ENCODE measurements around the gene IGF2BP3. TPM values are rescaled to one million over a fixed set of nuclear protein-coding genes. Genes with fewer than 3 reads are reported as not detected.

IGF2BP3 gene
- total RNA-seq, 1 experiment from 2014 or later = 145 TPM

DNA sequence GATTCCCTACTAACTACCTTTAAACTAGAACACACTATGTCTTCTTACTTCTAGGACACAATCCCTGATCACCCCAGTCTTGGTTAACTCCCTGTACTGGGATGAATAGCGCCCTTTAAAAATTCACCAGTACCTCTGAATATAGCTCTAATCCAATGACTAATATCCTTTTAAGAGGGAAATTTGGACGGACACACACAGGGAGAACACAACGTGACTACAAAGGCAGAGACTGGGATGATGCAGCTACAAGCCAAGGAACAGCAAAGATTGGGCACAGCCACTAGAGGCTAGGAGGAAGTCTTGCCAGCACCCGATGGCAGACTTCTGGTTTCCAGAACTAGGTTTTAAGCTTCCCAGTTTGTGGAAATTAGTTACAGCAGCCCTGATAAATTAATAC, 89.7 kb downstream of the IGF2BP3 start:
- peak; percentile 27 for DNase-seq (ENCODE audit: low read depth)

DNA sequence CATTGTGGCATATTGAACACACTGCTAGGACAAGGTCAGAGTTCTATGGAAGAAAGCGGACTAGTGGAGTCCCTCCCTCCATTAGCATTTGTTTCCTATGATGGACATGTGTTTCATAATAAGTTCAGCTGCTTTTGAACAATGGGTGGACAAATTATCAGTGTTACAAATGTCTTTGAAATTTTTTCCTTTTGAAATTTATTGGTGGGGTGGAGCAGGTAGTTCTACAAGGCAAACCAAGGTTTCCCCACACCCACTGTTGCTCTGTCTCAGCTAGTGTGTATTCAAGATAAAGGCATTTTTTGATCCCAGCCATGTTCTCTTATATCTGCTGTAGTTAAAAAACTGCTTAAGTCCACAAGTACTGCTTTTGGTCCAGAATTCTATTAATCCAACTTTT, 91.3 kb downstream of the IGF2BP3 start:
- DNase-seq (ENCODE audit: low read depth) = no peak

DNA sequence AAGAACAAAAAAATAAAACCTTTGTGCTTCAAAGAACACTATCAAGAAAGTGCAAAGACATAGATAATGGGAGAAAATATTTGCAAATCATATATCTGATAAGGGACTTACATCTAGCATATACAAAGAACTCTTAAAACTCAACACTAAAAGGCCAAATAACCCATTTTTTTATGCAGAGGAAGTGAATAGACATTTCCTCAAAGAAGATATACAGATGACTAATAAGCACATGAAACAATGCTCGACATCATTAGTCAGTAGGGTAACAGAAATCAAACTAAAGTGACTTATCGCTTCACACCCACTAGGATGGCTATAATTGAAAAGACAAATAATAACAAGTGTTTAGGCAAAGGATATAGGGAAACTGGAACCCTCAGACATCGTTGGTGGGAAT, 93.2 kb downstream of the IGF2BP3 start:
- peak; percentile 58 for DNase-seq (ENCODE audit: low read depth)

DNA sequence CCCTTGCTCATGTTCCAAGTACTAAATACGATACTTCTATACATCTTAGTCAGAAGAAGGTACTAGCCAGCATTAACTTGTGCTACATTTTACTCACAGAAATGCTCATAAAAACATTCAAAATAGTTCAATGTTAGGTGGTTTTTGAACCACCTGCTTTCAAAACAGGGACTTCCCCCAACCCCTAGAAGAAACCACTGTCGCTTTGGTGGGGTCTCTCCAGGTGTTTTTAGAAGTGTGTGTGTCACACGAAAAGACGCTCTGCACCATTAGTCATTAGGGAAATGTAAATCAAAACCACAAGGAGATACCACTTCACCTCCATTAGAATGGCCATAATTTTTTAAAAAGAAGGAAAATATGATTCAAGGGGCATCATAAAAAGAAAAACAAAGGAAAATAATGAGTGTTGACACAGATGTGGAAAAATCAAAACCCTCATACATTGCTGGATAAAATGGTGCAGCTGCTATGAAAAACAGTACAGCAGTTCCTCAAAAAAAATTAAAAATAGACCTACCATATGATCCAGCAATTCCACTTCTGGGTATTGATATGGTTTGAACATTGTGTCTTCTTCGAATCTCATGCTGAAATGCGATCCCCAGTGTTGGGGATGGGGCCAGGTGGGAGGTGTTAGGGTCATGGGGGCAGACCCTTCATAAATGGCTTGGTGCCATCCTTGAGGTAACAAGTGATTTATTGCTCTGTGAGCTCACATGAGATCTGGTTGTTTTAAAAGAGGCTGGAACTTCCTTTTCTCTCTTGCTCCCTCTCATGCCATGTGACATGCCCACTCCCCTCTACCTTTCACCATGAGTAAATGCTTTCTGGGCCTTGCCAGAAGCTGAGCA, 96.9 kb downstream of the IGF2BP3 start:
- peak; percentile 33 for DNase-seq (ENCODE audit: low read depth)

DNA sequence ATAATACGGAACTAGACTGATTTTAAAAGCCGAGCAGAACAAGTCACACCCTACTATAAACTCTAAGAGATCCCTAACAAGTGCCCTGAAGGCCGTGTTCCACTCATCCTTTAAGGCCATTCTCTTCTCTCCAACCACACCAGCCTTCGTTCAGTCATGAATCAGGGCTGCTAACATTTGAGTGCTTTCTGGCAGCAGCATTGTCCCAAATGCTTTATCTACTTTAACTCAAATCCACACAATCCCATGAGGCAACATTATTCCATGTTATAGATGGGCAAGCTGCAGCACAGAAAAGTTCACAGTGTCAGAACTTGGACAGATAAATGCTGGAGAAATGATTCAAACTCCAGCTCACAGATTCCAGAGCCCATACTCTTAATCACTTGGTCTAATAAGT, 97.7 kb downstream of the IGF2BP3 start:
- DNase-seq (ENCODE audit: low read depth) = no peak

DNA sequence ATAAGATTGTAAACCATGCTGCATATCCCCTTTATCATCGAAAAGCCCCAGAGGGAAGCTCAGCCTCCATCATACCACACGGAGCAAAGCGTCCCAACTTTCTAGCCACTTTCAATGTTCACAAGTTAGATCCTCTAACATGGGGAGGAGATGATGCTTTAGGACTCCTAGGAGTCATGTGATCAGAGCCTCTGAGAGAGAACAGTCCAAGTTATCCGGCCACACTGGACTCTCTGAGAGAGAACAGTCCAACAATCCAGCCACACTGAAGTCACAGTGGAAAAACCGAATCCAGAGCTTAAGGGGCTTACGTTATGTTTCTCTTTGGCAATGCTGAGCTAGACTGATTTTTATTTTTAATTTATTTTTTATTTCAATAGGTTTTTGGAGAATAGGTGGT, 98.6 kb downstream of the IGF2BP3 start:
- no peak for DNase-seq (ENCODE audit: low read depth)

DNA sequence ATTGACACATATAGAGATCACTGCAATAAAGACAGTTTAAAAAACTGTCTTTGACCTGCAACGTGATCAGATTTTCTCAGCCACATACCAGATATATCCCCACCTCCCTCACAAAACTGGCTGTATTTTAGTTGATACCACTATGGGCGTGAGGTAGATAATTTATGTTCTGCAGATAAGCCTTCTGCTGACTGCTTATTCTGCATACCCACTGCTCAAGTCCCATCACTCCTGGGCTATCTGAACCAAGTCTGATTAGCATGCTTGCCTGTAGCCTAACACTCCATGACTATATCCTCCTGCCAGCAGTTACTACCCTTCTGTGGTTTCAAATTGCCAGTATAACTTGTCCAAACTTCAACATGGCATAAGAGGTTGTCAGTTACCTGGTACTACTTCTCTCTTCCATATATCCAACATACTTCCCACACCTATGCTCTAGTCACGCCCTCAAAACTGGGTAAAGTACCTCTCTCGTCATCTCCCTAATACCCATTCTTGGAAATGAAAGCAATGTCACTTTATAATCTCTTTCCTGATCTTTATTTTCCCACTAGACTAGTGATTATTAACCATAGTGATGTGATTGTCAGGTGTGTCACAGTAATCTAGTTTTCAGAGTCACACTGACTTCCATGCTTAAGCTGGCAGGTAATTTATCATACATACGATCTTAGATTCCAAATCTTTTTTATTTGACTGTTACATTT, 100.4 kb downstream of the IGF2BP3 start:
- DNase-seq (ENCODE audit: low read depth) = no peak

DNA sequence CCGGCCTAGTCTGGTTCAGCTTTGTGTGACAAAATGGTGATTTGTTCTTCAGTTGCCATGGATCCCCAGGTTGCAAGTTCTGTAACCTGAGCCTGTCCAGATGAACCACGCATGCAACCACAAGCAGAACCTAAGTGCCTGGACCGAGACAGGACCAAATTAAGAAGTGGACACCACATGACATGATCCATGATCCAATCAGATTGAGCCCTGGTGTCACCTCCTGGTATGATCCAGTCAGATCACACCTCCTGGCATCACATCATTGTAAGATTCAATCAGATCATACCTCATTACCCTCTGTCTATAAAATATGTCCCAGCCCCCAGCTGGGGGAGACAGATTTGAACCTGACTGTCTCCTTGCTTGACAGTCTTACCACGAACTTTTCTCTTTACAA, 101.2 kb downstream of the IGF2BP3 start:
- peak; percentile 18 for DNase-seq (ENCODE audit: low read depth)

DNA sequence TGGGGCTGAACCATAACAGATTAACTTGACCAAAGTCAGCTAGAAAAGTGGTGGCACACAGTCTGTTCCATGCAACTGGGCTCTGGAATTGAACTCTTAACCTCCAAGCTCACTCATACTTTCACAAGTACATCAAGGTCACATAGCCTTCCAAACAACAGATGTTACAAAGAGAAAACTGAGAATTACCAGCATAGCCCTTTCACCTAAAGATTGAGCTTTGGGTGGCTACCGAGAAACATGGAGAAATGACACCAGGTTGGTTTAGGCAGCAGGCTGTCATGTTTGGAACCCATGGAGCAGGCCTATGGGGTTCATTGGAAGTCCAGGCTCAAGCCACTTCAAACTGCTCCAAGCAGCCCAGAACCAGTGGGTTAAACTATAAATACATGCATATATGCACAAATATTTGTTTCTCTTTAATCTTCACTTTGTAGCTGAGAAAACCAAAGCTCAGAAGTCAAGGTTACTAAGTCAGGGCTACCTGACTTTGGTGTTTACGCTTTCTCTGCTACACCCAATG, 112.1 kb downstream of the IGF2BP3 start:
- no peak for DNase-seq (ENCODE audit: low read depth)

DNA sequence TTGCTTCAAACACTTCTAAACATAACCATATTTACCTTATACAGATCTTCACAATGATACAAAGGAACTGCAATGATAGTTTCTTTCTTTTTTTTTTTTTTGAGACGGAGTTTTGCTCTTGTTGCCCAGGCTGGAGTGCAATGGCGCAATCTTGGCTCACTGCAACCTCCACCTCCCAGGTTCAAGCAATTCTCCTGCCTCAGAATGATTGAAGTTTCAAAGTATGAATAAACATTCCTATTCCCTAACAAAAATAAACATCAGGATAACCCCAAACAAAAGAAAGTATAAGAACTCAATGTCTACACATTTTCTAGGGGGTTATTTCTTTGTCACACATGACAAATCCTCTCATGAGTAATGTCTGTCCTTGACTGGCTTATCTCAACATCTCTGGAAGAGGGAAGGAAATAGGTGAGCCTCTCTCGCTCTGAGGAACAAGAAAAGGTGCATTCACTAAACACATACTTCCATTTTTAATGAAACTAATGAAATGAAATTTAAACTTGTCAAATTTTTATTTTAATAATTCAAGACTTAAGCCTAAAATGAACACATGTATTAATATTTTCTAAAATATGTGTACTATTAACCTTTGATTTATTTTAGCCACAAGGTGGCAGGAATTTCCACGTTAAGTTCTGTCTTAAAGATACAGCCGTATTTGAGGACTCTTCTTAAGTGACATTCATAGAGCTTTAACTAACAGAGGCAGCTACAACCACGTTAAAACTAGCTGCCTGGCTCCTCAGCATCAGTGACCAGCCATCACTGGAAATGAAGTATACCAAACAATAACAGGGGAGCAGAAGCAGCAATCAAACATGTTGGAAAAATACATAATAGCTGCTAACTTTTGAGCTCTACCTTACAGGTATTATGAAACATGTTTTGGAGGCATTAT, 112.8 kb downstream of the IGF2BP3 start:
- peak; percentile 64 for DNase-seq (ENCODE audit: low read depth)

DNA sequence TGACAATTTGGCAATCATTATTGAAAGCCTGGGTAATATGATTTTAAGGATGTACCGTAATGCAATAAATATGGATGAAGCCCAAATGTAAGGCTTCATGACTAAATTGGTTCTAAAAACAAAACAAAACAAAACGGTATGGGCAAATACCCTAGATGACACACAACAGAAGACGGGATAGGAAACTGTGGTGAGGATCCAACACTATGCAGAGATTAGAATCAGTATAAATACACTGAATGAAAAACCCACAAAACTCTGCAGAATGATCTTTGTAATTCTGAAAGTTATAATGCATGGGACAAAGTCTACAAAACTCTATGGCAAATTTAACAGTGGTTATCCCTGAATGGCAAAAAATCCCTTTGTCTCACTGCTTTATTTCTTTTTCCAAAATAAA, 113.6 kb downstream of the IGF2BP3 start:
- DNase-seq (ENCODE audit: low read depth) = peak; percentile 62

DNA sequence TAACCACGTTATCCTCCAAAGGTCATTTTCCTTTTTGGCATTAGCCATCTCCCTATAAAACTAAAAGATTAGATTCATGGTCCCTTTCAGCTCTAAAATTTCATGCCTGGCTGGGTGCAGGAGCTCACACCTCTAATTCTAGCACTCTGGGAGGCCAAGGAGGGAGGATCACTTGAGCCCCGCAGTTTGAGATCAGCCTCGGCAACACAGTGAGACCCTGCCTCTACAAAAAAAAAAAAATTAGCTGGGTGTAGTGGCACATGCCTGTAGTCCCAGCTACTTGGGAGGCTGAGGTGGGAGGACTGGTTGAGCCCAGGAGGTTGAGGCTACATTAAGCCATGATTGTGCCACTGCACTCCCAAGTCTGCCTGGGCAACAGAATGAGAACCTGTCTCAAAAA, 114.1 kb downstream of the IGF2BP3 start:
- DNase-seq (ENCODE audit: low read depth) = no peak

DNA sequence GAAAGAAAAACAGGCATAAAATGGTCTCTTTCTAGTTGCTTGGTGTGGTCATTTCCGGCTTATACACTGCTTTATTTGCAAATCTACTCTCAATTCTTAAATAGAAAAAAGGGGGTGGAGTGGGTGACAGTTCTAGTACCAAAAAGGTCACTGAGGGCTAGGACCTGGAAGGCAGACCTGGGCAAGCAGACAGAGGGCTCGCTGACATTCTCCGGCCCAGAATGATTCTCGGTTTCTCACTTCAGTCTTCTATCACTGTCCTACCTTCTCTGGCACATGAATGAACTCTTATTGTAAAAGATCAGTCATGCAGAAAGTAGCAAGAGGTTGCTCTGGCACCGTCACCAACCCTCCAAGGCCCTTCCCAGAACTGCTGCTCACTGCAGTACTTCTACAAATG, 117.1 kb downstream of the IGF2BP3 start:
- no peak for DNase-seq (ENCODE audit: low read depth)

DNA sequence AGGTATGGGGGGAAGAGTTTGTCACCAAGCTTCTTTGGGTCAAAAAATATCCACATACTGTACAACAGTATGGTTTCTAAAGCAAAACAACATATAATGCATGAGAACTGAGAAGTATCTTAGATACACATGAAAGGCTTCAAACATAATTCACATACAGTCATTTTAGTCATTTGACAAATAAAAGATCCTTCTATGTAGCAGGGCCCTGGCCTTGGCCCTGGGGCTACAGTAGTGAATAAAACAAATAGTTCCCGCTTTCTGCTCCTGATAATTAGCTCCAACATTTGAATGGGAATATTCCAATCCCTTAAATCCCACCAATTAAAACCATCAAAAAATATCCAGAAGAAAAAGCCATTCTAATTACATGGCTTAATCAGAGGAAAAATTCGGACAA, 119.8 kb downstream of the IGF2BP3 start:
- peak; percentile 43 for DNase-seq (ENCODE audit: low read depth)

DNA sequence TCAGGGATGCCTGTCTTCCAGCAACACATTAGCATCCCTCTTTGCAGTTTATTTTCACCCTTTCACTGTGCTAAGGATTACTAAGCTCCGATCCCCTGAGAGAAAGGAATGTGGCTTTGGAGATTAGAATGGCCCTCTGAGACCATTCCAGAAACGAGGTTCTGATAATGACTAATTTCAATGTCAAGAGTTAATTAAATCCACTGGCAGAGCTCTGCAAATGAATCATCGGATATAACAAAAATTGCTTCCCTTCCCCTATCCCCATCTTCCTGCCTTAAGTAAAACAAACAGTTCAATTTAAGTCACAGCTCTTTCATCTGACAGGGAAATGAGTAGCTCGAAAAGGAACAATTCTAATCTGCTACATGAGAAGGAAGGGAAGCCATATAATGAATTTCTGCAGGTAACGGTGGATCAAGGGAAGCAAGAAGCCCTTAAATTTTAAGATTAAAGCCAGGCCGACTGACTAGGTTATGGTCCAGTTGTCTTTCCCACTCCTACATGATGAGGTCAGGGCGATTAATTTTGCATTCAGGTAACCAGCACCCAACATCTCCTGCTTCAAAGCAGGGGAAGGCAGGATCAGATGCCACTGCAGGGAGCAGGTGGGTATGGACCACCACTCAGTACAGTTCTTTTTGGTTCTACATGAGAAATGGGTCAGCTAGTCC, 120.7 kb downstream of the IGF2BP3 start:
- DNase-seq (ENCODE audit: low read depth) = peak; percentile 97

DNA sequence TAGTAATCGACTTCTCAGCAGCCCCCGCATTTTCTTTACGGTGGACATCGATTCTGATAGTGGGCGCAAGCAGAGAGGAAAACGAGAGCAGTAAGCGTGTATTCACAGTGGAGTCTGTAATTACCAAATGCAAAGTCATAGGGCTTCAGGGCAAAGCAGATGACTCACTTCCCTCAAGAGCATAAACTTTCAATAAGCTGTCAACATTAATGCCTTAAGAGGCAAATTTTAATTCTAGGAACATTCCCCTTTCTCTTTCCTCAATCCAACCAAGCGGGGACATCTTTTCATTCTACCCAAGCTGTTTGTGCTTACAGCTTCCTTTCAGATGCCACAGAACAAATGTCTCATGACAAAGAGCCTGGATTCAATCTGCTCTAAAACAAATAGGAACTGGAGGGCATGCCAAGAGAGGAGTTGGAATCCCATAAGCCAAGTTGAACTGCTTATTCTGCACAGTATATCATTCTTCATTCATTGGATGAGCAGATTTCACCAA, 122.6 kb downstream of the IGF2BP3 start:
- peak; percentile 97 for DNase-seq (ENCODE audit: low read depth)

DNA sequence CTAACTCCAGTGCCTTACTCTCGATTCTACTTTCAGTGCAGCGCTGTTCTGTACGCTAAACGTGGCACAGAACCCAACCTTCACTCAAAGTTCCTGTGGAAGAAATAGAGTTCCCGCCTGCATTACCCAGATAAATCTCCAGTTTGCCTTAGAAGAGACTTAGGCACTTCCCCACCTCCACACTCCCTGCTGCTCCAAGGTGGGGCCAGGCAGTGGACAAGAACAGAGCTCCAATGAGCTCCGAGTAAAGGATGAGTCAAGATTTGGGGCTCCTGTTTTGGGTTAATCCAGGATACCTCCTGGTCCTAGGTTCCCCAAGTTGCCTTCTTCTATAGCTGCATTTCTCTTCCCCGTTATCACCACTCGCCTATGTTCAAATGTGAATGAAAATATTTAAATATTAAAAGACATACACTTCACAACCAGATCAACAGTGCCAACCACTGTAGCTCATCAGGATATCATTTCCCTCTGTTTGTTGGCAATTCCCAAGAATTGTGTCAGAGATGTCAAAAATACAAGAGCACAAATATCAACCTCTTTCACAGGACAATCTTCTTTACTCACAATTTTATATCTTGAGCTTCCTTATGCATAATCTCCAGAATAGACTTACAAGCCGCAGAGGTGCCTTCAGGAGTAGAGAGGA, 123.1 kb downstream of the IGF2BP3 start:
- DNase-seq (ENCODE audit: low read depth) = peak; percentile 65

DNA sequence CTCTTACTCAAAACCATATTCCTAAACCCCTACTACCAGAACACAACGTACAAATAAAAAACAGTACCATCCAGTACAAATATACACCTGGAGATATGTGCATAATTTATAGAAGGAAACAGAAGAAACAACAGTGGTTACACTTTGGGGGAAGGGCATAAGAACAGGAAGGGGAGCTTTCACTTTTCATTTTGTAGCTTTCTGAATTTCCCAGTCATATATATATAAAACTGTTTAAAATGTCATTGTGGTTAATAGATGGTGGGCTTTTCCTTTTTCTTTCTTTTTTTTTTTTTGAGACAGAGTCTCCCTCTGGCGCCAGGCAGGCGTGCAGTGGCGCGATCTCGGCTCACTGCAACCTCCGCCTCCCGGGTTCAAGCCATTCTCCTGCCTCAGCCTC, 124.0 kb downstream of the IGF2BP3 start:
- DNase-seq (ENCODE audit: low read depth) = no peak

DNA sequence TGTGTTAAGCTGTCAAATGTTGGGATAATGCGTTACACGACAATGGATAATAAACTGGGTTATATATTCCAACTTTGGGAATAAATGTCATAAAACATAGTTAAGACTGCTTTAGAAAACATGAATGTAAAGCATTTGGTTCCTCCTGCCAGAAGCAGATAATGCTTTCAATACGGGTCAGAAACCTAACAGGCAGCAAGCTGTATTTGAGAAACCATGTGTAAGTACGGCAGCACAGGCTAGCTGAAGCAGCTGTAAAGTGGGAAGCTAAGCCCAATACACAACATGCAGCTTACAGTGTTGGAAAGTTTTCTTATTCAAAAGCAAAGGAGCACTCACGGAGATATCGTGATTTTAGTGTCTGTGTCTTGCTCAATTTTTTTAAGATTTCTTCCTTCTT, 124.7 kb downstream of the IGF2BP3 start:
- no peak for DNase-seq (ENCODE audit: low read depth)

DNA sequence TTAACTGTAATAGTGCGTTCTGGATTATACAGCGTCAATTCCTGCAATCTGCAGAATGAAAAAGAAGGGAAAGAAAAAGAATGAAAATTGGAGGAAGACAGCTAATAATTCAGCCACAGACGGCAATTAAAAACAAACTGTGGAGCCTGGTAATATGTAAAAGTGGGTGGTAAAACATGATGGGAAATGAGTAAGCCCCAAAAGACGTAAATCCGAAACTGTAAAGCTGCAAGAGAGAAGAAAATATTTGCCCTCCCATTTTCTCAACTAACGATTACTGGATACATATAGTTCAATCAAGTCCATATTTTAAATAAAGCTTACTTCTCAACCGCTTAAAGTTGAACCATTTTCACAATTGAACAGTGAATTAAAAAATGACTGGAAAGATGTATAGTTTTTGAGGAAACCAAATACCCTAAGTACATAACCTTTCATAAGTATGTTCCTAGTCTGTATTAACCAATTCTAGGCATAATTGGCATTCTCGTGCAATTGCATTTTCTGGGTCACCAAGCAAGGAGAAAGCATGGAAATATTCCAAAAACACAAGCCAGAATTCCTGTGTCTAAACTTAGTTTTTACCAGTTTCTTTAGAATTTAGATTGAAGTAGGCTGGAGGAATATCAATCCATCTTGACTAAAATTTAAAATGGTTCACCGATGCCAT, 126.3 kb downstream of the IGF2BP3 start:
- DNase-seq (ENCODE audit: low read depth) = peak; percentile 64

Measured in RPMI7951 (cell line).